HG03039 (cell line): ENCODE data around the gene RBM17.
"Not testable (repeated sequence)": the region's sequence is repeated elsewhere in the genome, so short reads cannot be mapped to it uniquely, and the experiment has no call there.

Experiments
- ATAC-seq: cut with Tn5 transposase; IDR thresholded peaks from one replicate; pipeline ENCODE4 v1.9.1; 2021; ENCODE audit warnings: mild to moderate bottlenecking, moderate library complexity; ENCODE audit not compliant: unreplicated experiment

The RBM17 gene

GRCh38 chr10:6077071-6077675 is 11.7 kb upstream of the RBM17 start:
- no peak for ATAC-seq

- no peak for ATAC-seq
These were observed 9.8 kb upstream of the RBM17 start for GRCh38 chr10:6079044-6079443.

- ATAC-seq, result no peak
These were observed 8.3 kb upstream of the RBM17 start for GRCh38 chr10:6080417-6080973.

- ATAC-seq, result no peak
These were observed 6.1 kb upstream of the RBM17 start for GRCh38 chr10:6082496-6083395.

GRCh38 chr10:6083523-6084475 is 5.0 kb upstream of the RBM17 start:
- no peak for ATAC-seq

- no peak for ATAC-seq
These were observed 2.2 kb upstream of the RBM17 start for GRCh38 chr10:6086375-6087233.

- ATAC-seq, result no peak
These were observed 743 bp downstream of the RBM17 start for GRCh38 chr10:6089334-6090219.

GRCh38 chr10:6091630-6092029 is 2.8 kb downstream of the RBM17 start:
- ATAC-seq, result no peak

GRCh38 chr10:6092731-6093130 is 3.9 kb downstream of the RBM17 start:
- no peak for ATAC-seq

GRCh38 chr10:6095810-6096570 is 7.2 kb downstream of the RBM17 start:
- ATAC-seq, result no peak

GRCh38 chr10:6097063-6097462 is 8.2 kb downstream of the RBM17 start:
- ATAC-seq, result no peak

- ATAC-seq, result no peak
These were observed 9.3 kb downstream of the RBM17 start for GRCh38 chr10:6098156-6098555.

- ATAC-seq, result no peak
These were observed 11.5 kb downstream of the RBM17 start for GRCh38 chr10:6100370-6100769.

- no peak for ATAC-seq
These were observed 12.3 kb downstream of the RBM17 start for GRCh38 chr10:6101181-6101580.

- ATAC-seq, result no peak
These were observed 13.3 kb downstream of the RBM17 start for GRCh38 chr10:6102128-6102527.

GRCh38 chr10:6103591-6103990 is 14.8 kb downstream of the RBM17 start:
- ATAC-seq, result no peak

GRCh38 chr10:6107616-6108015 is 18.8 kb downstream of the RBM17 start:
- not testable (repeated sequence) for ATAC-seq

GRCh38 chr10:6108072-6108471 is 19.2 kb downstream of the RBM17 start:
- no peak for ATAC-seq
